Fibroblast of pulmonary artery (primary cell): ENCODE measurements around the gene FAF1.
A peak's percentile ranks its signal among the peaks of the same experiment; 100 is the strongest.

Experiments used
- DNase-seq: peaks from one replicate; pipeline ENCODE4 v3.0.0-alpha.2; 2010; ENCODE audit warnings: low read depth
- H3K4me3 ChIP-seq: replicated peaks from 2 replicates; pipeline ENCODE4 v1.5.1; 2011; ENCODE audit warnings: low read depth, mild to moderate bottlenecking, control low read depth, low read length, moderate library complexity
- TF ChIP-seq, protein P1 (sequence below): IDR thresholded peaks from 2 replicates; pipeline ENCODE4 v1.5.1; 2011; ENCODE audit warnings: mild to moderate bottlenecking, control low read depth, low read length, inconsistent platforms; ENCODE audit errors: missing control alignments

Gene FAF1

DNA sequence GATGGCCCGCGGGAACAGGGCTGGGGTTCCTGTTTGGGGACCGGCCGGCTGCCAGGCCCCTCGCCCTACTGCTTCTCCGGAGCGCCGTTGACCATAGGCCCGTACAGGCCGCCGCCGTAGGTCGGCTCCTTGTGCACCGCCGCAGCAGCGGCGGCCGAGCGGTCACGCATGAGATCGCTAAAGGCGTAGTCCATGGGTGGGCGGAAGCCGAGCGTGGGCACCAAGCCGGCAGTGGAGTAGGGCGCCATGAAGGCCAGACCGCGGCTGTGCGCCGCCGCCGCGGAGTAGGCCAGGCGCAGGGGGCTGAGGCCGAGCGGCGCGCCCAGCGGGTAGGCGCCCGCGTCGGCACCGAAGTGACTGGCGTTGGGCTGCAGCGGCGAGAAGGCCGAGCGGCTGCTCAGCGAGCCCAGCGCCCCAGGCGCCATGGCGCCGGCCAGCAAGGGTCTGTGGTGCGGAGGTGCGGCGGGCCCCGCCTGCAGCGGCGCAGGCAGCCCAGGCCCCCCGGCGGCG is 541.4 kb downstream of the FAF1 start:
- no peak for DNase-seq
- peak overlapping the region; percentile 3 for H3K4me3 ChIP-seq
- TF ChIP-seq, protein P1, sequence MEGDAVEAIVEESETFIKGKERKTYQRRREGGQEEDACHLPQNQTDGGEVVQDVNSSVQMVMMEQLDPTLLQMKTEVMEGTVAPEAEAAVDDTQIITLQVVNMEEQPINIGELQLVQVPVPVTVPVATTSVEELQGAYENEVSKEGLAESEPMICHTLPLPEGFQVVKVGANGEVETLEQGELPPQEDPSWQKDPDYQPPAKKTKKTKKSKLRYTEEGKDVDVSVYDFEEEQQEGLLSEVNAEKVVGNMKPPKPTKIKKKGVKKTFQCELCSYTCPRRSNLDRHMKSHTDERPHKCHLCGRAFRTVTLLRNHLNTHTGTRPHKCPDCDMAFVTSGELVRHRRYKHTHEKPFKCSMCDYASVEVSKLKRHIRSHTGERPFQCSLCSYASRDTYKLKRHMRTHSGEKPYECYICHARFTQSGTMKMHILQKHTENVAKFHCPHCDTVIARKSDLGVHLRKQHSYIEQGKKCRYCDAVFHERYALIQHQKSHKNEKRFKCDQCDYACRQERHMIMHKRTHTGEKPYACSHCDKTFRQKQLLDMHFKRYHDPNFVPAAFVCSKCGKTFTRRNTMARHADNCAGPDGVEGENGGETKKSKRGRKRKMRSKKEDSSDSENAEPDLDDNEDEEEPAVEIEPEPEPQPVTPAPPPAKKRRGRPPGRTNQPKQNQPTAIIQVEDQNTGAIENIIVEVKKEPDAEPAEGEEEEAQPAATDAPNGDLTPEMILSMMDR, result no peak

GRCh38 chr1:50417946-50418599 is 542.0 kb downstream of the FAF1 start:
- TF ChIP-seq, protein P1, result no peak
- no peak for DNase-seq
- no peak overlapping the region for H3K4me3 ChIP-seq

- no peak for DNase-seq
- TF ChIP-seq, protein P1, result no peak
- no peak overlapping the region for H3K4me3 ChIP-seq
Measured at GRCh38 chr1:50417507-50417906, 542.6 kb downstream of the FAF1 start.

DNA sequence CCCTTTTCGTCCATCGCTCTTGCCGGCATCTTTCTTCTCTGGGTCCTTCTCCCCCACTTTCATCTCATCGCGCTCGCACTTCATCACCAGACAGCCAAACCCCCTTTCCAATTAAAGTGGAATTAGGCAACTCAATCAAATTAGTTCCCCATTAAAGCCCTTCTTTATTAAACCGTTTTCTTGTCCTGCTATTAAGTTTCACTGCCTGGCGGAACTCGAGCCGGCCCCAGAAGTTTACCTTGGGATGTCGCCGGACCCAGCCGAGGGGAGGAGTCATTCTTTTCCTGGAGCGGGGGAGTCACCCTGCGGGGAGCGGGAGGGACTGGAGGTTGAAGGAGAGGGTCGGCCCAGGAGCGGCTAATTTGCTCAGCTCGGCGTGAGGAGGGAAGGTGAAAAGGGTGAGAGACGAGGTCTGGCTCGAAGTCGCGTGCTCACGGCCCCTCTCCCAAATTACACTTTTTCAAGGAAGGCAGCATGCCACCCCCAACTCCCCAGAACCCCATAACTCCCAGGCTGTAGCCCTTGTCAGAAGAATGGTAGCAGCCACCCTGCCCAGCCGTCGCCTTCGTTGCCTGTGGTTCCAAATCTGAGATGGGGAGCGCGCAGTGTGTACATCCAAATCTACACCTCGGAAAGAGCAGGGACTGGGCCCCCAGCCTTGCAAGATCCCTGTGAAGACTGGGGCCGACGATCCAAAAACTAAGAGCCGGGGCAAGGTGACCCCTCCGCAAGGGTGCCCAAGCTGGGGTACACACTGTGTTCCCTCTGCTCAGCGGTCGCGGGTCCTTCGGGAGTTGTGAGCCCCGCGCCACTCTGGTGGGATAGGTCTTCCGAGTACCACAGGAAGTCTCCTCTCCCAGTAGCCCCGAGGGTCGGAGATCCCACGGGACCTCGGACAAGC is 543.3 kb downstream of the FAF1 start:
- TF ChIP-seq, protein P1, result no peak
- DNase-seq, result no peak
- H3K4me3 ChIP-seq, result no peak overlapping the region

GRCh38 chr1:50416150-50416527 is 543.9 kb downstream of the FAF1 start:
- H3K4me3 ChIP-seq, result no peak overlapping the region
- no peak for DNase-seq
- TF ChIP-seq, protein P1, result no peak

- no peak overlapping the region for H3K4me3 ChIP-seq
- DNase-seq, result no peak
- TF ChIP-seq, protein P1, result no peak
Measured at GRCh38 chr1:50415235-50416149, 544.6 kb downstream of the FAF1 start.
